Activated CD8-positive, alpha-beta memory T cell treated with anti-CD3 and anti-CD28 coated beads for 1 hour (primary cell): ENCODE data around the gene TRIO.

Experiments
- DNase-seq, 2 donors: peaks; one replicate each; pipeline ENCODE4 v3.0.0-alpha.2; 2020; ENCODE audit warnings: low read depth in 1 of 2; ENCODE audit errors: extremely low read depth in 1 of 2

Gene TRIO

DNA sequence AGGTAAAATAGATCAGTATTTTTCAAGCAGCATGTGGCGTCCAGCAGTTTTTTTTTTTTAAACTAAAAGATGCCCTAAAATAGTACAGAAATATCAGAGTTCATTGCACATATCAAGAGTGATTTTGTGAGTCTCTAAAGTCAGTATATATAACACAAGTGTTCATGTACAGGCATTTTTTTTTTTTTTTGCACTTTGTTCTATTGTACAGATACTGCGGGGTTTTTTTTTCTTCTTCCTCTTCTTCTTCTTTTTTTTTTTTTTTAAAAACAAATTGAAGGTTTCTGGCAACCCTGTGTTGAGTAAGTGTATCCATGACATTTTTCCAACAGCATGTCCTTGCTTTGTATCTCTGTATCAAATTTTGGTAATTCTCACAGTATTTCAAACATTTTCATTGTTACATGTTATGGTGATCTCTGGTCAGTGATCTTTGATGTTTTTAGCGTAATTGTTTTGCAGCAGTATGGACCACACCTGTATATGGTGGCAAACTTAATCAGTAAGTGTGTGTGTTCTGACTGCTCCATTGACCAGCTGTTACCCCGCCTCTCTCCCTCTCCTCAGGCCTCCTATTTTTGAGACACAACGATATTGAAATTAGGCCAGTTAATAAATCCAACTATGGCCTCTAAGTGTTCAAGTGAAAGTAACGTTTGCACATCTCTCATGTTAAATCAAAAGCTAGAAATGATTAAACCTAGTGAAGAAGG, 76.8 kb downstream of the TRIO start:
- DNase-seq: no peak

DNA sequence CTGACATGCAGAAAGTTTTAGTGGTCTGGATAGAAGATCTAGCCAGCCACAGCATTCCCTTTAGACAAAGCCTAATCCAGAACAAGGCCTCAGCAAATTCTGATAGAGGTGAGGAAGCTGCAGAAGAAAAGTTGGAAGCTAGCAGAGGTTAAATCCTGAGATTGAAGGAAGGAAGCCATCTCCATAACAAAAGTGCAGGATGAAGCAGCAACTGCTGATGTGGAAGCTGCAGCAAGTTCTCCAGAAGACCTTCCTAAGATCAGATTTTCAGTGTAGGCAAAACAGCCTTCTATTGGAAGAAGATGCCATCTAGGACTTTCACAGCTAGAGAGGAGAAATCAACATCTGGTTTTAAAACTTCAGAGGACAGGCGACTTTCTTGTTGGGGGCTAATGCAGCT, 77.5 kb downstream of the TRIO start:
- DNase-seq: no peak

DNA sequence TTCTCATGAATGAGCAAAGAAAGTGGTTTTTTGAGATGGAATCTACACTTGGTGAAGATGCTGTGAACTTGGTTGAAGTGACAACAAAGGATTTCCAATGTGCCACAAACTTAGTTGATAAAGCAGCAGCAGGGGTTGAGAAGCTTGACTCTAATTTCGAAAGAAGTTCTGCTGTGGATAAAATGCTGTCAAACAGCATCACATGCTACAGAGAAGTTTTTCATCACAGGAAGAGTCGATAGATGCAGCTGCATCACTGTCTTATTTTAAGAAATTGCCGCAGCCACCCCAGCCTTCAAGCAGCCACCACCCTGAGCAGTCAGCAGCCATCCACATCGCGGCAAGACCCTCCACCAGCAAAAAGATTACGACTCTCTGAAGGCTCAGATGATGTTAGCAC, 78.6 kb downstream of the TRIO start:
- DNase-seq: no peak

DNA sequence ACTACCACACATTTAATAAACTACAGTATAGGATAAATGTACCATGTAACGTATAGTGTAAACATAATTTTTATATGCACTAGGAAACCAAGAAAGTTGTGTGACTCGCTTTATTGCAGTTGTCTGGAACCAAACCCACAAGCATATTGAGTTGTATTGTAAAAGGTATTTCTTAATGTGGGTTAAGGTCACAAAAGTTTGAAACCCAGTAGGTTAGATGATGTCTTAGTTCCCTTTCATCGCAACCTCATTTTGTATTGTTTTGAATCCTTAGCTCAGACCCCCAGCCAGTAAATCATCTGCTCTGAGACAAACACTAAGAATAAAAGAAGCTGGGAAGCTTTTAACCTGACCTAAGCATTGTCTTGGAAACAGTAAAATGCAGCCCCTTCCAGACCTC, 79.1 kb downstream of the TRIO start:
- no peak for DNase-seq

DNA sequence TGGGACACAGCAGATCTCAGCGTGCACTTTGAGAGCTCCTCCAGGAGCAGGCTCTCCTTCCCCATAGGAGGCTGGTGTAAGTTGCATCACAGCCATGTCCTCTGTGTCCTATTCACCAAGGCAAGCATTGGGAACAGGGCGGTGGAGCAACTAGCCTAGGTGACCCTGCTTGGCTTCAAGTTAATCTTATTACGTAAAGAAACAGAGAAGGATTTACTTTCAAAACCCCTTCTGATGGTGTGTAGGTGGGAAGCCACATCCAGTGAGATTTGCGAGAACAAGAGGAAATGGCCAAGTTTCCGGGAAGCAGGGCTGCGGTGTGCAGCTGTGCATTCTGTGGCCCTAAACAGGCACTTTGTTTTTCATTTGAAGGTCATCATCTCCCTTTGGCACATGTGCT, 80.2 kb downstream of the TRIO start:
- no peak for DNase-seq

DNA sequence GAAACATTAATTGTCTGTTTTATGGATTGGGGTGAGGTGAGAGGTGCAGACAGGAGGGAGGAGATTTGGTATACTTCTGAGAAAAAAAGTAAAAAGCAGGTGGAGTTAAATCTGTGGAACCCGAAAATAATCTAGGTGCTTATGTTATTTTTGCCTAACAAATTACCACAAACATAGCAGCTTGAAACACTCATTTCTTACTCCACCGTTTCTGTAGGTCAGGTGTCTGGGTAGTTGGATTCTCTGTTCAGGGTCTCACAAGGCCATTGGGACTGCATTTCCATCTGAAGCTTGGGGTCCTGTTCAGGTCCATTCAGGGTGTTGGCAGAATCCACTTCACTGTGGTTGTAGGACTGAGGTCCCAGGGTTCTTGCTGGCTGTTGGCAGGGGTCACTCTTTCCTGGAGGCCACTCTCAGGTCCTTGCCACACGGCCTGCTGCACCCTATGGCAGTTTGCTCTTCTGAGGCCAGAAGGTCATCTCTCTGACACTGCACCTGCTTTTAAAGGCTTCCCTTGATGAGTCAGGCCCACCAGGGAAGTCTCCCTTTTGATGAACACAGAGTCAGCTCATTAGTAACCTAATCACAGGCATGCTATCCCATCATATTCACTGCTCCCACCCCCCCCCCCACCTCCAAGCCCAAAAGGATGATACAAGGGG, 82.2 kb downstream of the TRIO start:
- no peak for DNase-seq

DNA sequence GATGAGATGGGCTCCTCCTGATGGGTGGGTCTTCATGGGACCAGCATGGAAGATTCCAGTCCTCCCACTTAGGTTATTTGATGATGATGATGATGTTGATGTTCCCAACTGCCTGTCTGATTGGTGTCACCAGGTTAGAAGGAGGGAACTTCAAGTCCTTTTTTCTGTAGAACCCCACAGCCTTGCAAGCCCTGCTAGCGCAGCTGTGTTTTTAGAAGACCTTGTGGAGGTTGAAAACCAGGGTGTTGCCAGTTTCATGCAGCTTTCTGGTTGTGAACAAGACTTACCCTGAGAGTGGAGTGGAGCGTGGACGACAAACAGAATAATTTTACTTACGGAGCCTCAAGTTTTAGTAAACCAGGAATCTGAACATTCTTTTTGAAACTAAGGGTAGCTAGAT, 83.0 kb downstream of the TRIO start:
- no peak for DNase-seq

DNA sequence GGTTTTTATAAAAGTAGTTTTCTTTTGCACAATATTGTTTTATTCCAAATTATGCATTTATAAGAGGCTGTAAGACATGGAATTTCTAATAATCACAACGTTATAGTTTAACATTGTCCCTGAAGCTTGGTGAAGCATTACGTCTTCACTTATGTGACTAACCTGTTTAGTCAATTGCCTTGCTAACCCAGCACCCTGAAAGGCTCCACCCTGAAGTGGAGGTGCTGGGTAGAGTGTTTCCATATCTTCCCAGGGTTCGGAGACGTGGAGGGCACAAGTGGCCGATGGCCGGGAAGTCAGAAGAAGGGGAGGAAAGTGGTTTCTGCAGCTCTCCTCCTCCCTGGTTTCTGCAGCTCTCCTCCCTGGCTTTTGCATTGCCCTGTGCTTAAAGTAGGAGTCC, 83.4 kb downstream of the TRIO start:
- DNase-seq: no peak

DNA sequence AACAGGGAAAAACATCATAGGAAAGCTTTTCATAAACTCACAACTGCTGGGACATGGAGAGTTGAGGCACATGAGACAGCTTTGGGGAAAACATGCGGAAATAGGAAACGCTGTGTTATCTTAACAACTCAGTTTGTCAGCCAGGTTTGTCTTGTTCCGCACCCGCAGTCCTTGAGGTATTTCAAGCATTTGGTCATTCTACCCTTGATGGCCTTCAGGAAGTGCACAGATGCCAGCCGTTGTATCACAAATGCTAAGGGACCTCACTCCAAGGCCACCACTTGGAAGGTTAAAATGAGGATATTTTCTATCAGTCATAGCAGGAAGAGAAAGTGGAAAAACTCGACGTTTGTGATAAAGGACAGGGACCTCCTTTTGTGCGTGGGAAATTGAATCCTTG, 83.8 kb downstream of the TRIO start:
- no peak for DNase-seq

DNA sequence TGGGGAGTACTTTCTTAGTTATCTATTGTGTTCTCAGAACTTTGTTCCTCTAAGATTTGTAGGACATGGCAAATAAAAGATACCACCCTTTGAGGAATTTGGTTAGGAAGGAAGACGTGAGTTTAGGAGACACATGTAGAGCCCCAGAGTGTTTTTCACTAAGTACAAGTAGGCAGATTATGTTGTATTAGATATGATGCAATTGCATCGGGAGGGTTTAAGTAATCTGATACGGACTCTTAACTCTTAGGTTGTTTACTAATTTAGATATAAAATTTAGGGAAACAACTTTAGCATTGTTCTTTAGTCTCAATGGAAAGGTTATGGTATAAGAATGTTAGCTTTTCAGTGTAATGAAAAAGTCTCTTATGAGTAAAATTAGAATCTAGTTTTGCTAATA, 84.4 kb downstream of the TRIO start:
- DNase-seq: no peak

DNA sequence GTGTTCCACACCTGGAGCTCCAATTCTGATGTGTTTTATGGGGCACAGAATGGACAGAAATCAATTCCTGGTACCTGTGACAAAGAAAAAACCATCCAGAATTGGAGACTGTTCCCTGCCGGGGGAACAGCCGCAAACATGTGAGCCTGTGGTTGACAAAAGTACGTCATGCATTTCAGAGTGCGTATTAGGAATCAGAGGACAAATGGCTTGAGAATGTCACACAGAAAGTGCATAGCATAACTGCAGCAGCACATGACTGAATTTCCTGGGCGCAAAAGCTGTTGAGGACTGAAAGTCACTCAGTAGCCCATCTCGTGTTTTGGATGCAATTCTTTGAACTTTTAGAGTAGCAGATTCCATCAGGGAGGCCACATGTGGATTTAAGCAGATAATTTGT, 85.1 kb downstream of the TRIO start:
- DNase-seq: no peak

DNA sequence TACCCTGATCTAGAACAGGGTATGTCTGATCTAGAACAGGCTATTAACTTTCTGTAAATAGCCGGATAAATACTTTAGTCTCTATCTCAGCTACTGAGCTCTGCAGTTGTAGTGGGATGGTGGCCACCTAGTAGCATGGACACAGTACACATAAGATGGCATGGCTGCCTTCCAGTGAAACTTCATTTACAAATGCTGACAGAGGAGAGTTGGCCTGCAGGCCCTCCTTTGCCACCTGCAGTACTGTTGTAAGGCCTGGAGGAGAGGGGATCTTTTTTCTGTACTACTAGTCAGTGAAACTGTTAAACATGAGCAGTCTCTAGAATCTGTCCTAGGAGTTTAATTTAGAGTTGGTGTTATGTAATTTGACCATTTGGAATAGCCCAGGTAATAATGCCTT, 86.0 kb downstream of the TRIO start:
- no peak for DNase-seq

DNA sequence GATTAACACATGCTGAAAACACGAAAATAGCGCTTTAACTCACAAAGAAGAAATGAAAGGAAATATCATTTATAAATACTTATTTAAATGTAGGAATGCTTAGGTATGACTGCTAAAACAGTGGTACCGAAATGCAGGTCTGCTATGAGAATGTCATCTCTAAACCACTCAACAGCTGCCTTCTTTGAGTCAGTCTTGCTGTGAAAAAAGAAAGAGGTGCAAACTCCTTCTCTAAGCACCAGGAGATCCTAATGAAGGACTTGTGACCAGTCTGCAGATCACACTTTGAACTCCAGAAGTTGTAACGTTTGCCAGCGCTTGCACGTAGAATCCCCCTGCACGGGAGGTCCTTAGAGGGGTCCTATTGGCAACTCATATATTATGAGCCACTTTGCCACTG, 86.6 kb downstream of the TRIO start:
- no peak for DNase-seq

DNA sequence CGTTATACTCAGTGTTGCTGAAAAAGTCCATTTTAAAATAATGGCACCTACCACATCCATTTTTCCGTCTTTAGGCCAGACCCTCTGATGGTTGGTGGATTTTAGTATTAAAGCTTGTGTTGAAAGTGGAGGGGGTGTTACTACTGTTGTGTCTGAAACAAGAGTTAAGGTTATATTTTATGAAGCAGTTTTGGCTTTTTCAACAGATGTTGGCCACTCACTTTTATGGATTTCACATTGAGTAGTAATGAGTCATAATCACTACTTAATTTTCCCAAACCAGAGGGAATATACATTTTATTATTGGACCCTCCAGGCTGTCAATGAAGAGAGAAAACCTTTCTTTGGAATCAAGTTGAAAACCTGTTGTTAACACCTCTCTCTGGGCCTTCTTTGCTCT, 88.0 kb downstream of the TRIO start:
- no peak for DNase-seq

DNA sequence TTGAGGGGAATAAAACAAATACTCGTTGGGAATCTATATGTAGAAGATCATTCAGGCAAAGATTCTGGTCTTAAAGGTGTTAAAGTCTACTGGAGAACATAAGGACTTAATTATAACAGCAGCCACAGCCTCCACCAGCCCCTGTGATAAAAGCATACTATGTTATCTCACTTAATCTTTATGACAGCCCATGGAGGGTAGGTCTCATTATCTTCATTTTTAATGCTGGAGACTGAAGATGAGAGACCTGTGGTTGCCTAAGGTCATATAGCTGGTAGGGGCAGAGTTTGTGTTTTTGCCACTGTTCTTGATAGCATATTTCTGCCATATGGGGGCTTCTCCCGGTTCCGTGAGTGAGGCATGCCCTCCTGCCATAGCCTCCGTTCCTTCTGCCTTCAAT, 88.7 kb downstream of the TRIO start:
- no peak for DNase-seq

DNA sequence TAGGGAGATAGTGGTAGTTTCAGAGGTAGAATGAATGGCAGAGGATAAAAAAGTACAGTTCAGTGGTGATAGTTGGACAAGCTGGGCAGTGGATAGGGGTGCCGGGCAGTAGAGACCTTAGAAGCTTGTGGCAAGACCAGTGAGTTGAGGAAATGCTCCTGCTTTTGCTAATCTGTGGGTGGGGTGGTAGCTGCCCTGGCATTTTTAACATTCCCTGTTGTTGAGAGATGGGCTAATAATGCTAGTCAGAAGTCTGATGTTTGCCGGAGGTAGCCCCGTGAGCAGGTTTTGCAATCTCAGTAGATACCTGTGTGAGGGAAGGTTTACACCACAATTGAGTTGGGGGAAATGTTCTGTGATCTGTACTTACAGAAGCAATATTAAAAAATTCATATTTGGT, 91.1 kb downstream of the TRIO start:
- DNase-seq: no peak

DNA sequence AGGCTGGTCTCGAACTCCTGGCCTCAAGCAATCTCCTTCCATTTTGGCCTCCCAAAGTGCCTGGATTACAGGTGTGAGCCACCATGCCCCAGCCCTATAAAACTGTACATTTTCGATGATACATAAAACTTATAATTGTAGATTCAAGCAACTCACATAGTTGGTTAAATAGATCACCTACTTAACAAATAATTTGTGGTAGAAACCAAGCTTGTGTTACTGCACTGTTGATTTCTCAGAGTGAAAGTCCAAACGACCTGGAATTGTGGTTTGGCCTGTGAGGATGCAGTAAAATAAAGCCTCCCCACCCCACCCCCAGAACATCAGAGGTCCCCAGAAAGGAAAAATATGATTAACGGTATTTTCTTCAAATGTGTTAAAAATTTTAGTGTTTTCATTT, 92.7 kb downstream of the TRIO start:
- DNase-seq: no peak

DNA sequence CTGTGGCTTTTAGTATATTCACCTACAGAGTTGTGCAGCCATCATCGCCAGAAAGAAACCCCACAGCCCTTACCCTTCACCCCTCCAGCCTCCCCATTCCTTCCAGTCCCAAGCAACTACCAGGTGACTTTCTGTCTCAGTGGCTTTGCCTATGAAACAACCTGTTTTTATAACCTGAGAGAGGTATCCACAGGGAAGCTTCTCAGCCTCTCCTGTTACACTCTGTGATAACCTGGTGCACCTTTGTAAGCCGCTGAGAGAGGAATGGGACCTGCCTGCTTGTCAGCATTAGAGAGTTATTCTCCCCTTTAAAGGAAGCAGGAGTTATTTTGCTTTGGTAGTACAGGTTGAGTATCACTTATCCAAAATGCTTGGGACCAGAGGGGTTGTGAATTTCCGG, 93.6 kb downstream of the TRIO start:
- no peak for DNase-seq

DNA sequence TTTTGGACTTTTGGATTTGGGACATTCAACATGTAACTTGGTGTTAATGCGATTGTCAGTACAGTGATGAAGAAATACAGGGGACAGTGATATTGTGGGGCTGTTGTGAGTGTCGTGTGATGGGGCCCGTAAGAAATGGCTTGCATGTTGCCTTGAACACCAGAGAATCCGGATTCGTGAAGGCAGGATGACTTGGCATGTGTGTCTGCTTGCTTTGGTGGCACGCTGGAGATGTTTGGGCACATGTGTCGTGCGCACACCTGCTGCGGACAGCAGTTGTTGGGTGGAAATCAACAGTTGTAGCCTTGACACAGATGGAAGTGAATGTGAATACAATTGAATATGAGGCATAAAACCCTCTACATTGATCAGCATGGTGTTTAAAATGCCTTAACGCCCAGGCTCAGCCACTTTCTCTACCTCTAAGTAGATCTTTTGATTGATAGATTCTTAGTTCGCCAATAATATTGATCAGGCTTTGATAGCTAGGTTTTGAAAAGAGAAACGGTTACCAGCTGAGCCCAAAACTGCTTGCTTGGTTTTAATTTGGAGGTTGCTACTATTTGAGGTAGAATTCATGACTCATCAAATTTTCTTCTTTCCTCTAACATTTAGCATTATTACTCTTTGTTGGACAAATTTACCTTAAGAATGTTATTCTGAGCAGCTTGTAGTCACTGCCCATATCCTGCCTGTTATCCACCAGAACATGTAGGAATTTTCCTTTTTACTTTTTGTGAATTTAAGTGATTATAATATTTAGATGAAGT, 94.4 kb downstream of the TRIO start:
- no peak for DNase-seq

DNA sequence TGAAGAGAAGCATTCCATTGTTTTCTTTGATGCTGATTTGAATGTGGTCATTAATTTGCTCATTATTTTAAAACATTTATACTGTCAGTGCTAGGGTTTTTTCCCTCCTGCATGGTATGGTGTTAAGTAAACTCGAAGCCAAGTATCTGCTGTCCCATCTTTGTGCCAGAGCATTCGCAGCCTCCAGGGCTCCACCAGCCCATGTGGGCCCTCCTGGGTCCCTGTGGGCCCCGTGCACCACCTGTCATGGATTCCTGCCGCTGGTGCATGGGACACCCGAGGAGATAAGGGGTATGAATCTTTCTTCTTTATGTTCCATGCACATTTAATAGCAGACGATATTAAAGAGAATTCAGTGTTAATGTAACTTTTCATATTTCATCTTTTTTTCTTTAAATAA, 95.1 kb downstream of the TRIO start:
- no peak for DNase-seq

DNA sequence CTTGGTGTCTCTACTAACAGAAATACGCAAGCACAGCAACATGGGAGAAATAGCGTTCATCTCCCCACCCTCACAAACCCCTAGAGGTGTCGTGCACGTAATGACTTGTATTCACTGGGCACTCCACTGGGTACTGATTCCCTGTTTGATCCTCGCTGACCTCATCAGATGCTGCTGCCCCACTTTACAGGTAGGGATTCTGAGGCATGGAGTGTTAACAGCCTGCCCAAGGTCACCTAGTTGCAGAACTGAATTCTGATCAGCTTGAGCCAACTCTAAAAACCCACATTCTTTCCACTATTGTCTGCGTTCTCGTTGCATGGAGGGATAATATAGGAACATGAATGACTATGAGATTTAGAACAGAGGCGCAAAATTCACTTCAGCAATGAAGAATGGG, 96.3 kb downstream of the TRIO start:
- no peak for DNase-seq

DNA sequence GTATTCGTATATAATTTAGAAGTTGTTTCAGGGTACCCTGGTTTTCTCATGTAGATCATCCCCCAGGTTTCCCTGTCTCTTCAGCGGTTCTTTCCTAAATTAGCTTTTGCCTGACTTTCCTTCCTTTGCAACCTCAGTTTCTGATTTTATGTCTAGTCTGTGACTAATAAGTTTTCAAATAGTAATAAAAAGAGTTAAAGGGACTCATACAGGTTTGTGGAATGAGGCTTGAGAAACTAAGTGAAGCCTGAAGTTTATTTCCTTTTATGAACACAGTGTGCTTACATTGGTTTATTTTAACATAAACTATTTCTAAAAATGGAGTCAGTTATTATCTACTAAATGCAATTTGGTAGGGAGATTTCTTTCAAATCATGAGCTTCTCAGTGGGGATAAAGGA, 96.8 kb downstream of the TRIO start:
- no peak for DNase-seq
